Neural cell (in vitro differentiated cells): ENCODE results near the gene INPP5A. TPM values are rescaled to one million over a fixed set of nuclear protein-coding genes. Genes with fewer than 3 reads are reported as not detected.

Experiments used
- H2AFZ ChIP-seq: fragments of 200-600, 300-800 bp; sonication (generic), shearing (Covaris generic); 2 replicates; pipeline ENCODE4 v1.6.0; 2014; ENCODE audit warnings: low read depth, mild to moderate bottlenecking, antibody characterized with exemption, low read length, moderate library complexity
- H3F3A ChIP-seq: fragments of 200-600 bp; shearing (Covaris generic); 2 replicates; pipeline ENCODE4 v1.6.1; 2016; ENCODE audit warnings: mild to moderate bottlenecking, moderate library complexity, mixed read lengths, antibody characterized with exemption, low read length; ENCODE audit not compliant: insufficient read depth, poor library complexity, severe bottlenecking
- H3K27ac ChIP-seq: fragments of 200-600, 300-800 bp; sonication (generic), shearing (Covaris generic); 2 replicates; pipeline ENCODE4 v1.5.1; 2014; ENCODE audit warnings: mild to moderate bottlenecking, low read length, moderate library complexity
- H3K27me3 ChIP-seq: fragments of 300-800, 200-600 bp; sonication (generic), shearing (Covaris generic); 2 replicates; pipeline ENCODE4 v1.6.0; 2014; ENCODE audit warnings: mild to moderate bottlenecking, low read depth, low read length, moderate library complexity; ENCODE audit not compliant: insufficient read depth
- H3K36me3 ChIP-seq: fragments of 300-800, 200-600 bp; sonication (generic), shearing (Covaris generic); 2 replicates; pipeline ENCODE4 v1.5.1; 2014; ENCODE audit warnings: mild to moderate bottlenecking, antibody characterized with exemption, low read length, moderate library complexity; ENCODE audit not compliant: insufficient read depth
- H3K4me2 ChIP-seq: fragments of 300-800, 200-600 bp; sonication (generic), shearing (Covaris generic); 2 replicates; pipeline ENCODE4 v1.6.0; 2014; ENCODE audit warnings: mild to moderate bottlenecking, low read length
- H3K4me3 ChIP-seq: fragments of 300-800, 200-600 bp; sonication (generic), shearing (Covaris generic); 2 replicates; pipeline ENCODE4 v1.5.1; 2014; ENCODE audit warnings: mild to moderate bottlenecking, low read length, moderate library complexity
- H3K79me2 ChIP-seq: fragments of 200-600 bp; shearing (Covaris generic); replicated peaks from 2 replicates; pipeline ENCODE4 v1.6.0; 2014; ENCODE audit warnings: mild to moderate bottlenecking, low read length, moderate library complexity; ENCODE audit not compliant: insufficient read depth
- H3K9ac ChIP-seq: fragments of 300-800, 200-600 bp; sonication (generic), shearing (Covaris generic); 2 replicates; pipeline ENCODE4 v1.6.1; 2016; ENCODE audit warnings: mild to moderate bottlenecking, low read length, mixed read lengths
- H3K9me2 ChIP-seq: fragments of 200-600 bp; shearing (Covaris generic); 2 replicates; pipeline ENCODE4 v1.6.1; 2016; ENCODE audit warnings: mild to moderate bottlenecking, low read length, mixed read lengths; ENCODE audit not compliant: insufficient read depth
- H3K9me3 ChIP-seq: fragments of 200-600, 300-800 bp; sonication (generic), shearing (Covaris generic); 2 replicates; pipeline ENCODE4 v1.6.1; 2016; ENCODE audit warnings: mild to moderate bottlenecking, mixed run types, low read length, moderate library complexity, mixed read lengths
- H4K20me1 ChIP-seq: fragments of 200-600 bp; shearing (Covaris generic); 2 replicates; pipeline ENCODE4 v1.6.1; 2016; ENCODE audit warnings: mild to moderate bottlenecking, mixed run types; ENCODE audit not compliant: insufficient read depth
- EP300 ChIP-seq: fragments of 450-650 bp; conservative IDR thresholded peaks from 2 replicates; pipeline ENCODE4 v1.6.1; 2014; ENCODE audit warnings: antibody characterized with exemption, mild to moderate bottlenecking, moderate library complexity; ENCODE audit not compliant: poor library complexity, severe bottlenecking
- EZH2 ChIP-seq: fragments of 200-600, 300-800 bp; shearing (Covaris generic), sonication (generic); IDR thresholded peaks from 2 replicates; pipeline ENCODE4 v1.6.1; 2014; ENCODE audit warnings: antibody characterized with exemption, low read length, borderline replicate concordance, mild to moderate bottlenecking; ENCODE audit not compliant: insufficient read depth, poor library complexity, severe bottlenecking
- MXI1 ChIP-seq: fragments of 450-650 bp; conservative IDR thresholded peaks from 2 replicates; pipeline ENCODE4 v1.6.1; 2014; ENCODE audit warnings: antibody characterized with exemption, mild to moderate bottlenecking; ENCODE audit not compliant: poor library complexity, severe bottlenecking
- POLR2AphosphoS5 ChIP-seq: IDR thresholded peaks from 2 replicates; pipeline ENCODE4 v1.6.1; 2012
- RAD21 ChIP-seq: fragments of 450-650 bp; conservative IDR thresholded peaks from 2 replicates; pipeline ENCODE4 v1.6.1; 2014; ENCODE audit warnings: antibody characterized with exemption, mild to moderate bottlenecking, moderate library complexity
- SMC3 ChIP-seq: fragments of 450-650 bp; conservative IDR thresholded peaks from 2 replicates; pipeline ENCODE4 v1.6.1; 2014; ENCODE audit warnings: antibody characterized with exemption, mild to moderate bottlenecking, moderate library complexity; ENCODE audit not compliant: poor library complexity
- TAF1 ChIP-seq: IDR thresholded peaks from 2 replicates; pipeline ENCODE4 v1.6.1; 2012; ENCODE audit warnings: low read depth
- polyA plus RNA-seq: library from polyadenylated mRNA; depleted of rRNA; stranded (reverse); fragments of >200 nt; gene quantifications from 2 replicates; pipeline ENCODE4 v1.2.3, GENCODE V29; 2014
- TF ChIP-seq, protein P1 (sequence below): IDR thresholded peaks from 2 replicates; pipeline ENCODE4 v1.6.1; 2012; ENCODE audit warnings: borderline replicate concordance
- TF ChIP-seq, protein P2 (sequence below): fragments of 450-650 bp; IDR thresholded peaks from 2 replicates; pipeline ENCODE4 v1.5.1; 2014; ENCODE audit warnings: antibody characterized with exemption, mild to moderate bottlenecking, moderate library complexity; ENCODE audit not compliant: poor library complexity, severe bottlenecking

INPP5A gene
- polyA plus RNA-seq, 1 donor from 2014 or later, result 48.8 TPM

DNA sequence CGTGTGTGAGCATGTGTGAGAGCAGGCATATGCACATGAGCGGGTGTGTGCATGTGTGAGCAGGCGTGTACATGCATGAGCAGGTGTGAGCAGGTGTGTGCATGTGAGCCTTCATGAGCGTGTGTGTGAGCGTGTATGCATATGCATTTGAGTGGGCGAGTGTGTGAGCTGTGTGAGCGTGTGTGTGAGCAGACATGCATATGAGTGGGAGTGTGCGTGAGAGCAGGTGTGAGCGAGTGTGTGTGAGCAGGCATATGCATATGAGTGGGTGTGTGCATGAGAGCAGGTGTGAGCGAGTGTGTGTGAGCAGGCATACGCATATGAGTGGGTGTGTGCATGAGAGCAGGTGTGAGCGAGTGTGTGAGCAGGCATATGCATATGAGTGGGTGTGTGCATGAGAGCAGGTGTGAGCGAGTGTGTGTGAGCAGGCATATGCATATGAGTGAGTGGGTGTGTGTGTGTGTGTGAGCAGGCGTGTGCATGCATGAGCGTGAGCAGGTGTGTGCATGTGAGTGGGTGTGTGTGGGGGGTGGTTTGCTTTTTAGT lies 217.7 kb downstream of the INPP5A start:
- H3K9me2 ChIP-seq, result no peaks in the 10 kb centered on the region

DNA sequence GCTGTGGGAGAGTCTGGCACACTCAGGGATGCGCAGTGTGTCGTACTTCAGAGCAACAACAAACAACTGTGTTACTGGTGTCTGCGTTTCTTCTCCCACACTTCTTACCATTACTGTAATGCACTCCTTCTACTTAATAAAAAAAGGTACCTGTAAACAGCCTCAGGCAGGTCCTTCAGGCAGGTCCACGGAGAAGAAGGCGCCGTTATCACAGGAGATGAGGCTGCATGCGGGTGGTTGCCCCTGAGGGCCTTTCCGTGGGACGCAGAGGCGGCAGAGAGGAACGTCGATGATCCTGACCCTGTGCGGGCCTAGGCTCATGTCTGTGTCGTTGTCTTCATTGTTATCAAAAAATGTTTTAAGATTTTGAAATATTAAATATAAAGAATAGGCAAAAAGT lies 219.0 kb downstream of the INPP5A start:
- Histone ChIP-seq H3K27me3 (no peaks in the 10 kb centered on the region), H3K4me3 (no peak overlapping the region), H4K20me1 (no peaks in the 10 kb centered on the region), H3K36me3 (no peaks in the 10 kb centered on the region), H3K9ac (no peak overlapping the region), H3F3A (no peaks in the 10 kb centered on the region), H3K9me2 (no peaks in the 10 kb centered on the region), H3K9me3 (no peaks in the 10 kb centered on the region), H3K27ac (no peak overlapping the region), H3K4me2 (no peak overlapping the region), H2AFZ (no peak overlapping the region), H3K79me2 (no peaks in the 10 kb centered on the region)
- no peak for TF ChIP-seq POLR2AphosphoS5
- TF ChIP-seq EZH2, result no peak
- TF ChIP-seq, protein P1, sequence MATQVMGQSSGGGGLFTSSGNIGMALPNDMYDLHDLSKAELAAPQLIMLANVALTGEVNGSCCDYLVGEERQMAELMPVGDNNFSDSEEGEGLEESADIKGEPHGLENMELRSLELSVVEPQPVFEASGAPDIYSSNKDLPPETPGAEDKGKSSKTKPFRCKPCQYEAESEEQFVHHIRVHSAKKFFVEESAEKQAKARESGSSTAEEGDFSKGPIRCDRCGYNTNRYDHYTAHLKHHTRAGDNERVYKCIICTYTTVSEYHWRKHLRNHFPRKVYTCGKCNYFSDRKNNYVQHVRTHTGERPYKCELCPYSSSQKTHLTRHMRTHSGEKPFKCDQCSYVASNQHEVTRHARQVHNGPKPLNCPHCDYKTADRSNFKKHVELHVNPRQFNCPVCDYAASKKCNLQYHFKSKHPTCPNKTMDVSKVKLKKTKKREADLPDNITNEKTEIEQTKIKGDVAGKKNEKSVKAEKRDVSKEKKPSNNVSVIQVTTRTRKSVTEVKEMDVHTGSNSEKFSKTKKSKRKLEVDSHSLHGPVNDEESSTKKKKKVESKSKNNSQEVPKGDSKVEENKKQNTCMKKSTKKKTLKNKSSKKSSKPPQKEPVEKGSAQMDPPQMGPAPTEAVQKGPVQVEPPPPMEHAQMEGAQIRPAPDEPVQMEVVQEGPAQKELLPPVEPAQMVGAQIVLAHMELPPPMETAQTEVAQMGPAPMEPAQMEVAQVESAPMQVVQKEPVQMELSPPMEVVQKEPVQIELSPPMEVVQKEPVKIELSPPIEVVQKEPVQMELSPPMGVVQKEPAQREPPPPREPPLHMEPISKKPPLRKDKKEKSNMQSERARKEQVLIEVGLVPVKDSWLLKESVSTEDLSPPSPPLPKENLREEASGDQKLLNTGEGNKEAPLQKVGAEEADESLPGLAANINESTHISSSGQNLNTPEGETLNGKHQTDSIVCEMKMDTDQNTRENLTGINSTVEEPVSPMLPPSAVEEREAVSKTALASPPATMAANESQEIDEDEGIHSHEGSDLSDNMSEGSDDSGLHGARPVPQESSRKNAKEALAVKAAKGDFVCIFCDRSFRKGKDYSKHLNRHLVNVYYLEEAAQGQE, result no peak
- TF ChIP-seq TAF1, result no peak

More for the DNA sequence above, 217.7 kb downstream of the INPP5A start:
- H3K27ac ChIP-seq, result no peak overlapping the region
- TF ChIP-seq, protein P1, result no peak
- TF ChIP-seq EP300, result no peak
- TF ChIP-seq MXI1, result no peak
- no peak for TF ChIP-seq POLR2AphosphoS5
- TF ChIP-seq EZH2, result no peak
- no peak for TF ChIP-seq SMC3
- no peak for TF ChIP-seq RAD21
- no peak for TF ChIP-seq TAF1
- TF ChIP-seq, protein P2, sequence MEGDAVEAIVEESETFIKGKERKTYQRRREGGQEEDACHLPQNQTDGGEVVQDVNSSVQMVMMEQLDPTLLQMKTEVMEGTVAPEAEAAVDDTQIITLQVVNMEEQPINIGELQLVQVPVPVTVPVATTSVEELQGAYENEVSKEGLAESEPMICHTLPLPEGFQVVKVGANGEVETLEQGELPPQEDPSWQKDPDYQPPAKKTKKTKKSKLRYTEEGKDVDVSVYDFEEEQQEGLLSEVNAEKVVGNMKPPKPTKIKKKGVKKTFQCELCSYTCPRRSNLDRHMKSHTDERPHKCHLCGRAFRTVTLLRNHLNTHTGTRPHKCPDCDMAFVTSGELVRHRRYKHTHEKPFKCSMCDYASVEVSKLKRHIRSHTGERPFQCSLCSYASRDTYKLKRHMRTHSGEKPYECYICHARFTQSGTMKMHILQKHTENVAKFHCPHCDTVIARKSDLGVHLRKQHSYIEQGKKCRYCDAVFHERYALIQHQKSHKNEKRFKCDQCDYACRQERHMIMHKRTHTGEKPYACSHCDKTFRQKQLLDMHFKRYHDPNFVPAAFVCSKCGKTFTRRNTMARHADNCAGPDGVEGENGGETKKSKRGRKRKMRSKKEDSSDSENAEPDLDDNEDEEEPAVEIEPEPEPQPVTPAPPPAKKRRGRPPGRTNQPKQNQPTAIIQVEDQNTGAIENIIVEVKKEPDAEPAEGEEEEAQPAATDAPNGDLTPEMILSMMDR, result no peak
- H3K27me3 ChIP-seq, result no peaks in the 10 kb centered on the region
- H3K4me2 ChIP-seq, result no peak overlapping the region
- no peaks in the 10 kb centered on the region for H3K36me3 ChIP-seq
- no peak overlapping the region for H2AFZ ChIP-seq
- H3F3A ChIP-seq, result no peaks in the 10 kb centered on the region
- no peak overlapping the region for H3K9ac ChIP-seq
- no peak overlapping the region for H3K4me3 ChIP-seq
- no peaks in the 10 kb centered on the region for H3K79me2 ChIP-seq
- H4K20me1 ChIP-seq, result no peaks in the 10 kb centered on the region
- no peaks in the 10 kb centered on the region for H3K9me3 ChIP-seq
